ENCODE measurements around the gene CBR1.

The CBR1 gene

GRCh38 chr21:36104317-36105300, 34.8 kb downstream of the CBR1 start:
- DNase-seq (ENCODE audit: low read depth, low spot score), result no peak
- H3K4me3 ChIP-seq (ENCODE audit: low read length), result no peak overlapping the region

- H3K4me3 ChIP-seq (ENCODE audit: low read length), result no peak overlapping the region
- DNase-seq (ENCODE audit: low read depth, low spot score), result no peak
These were observed 35.6 kb downstream of the CBR1 start for GRCh38 chr21:36105327-36105842.

GRCh38 chr21:36109868-36110267, 40.0 kb downstream of the CBR1 start:
- DNase-seq (ENCODE audit: low read depth, low spot score), result no peak
- no peak overlapping the region for H3K4me3 ChIP-seq (ENCODE audit: low read length)

GRCh38 chr21:36111238-36111637, 41.4 kb downstream of the CBR1 start:
- no peak for DNase-seq (ENCODE audit: low read depth, low spot score)
- H3K4me3 ChIP-seq (ENCODE audit: low read length), result no peak overlapping the region

GRCh38 chr21:36113647-36114428, 44.0 kb downstream of the CBR1 start:
- DNase-seq (ENCODE audit: low read depth, low spot score), result peak; percentile 91
- H3K4me3 ChIP-seq (ENCODE audit: low read length), result peak overlapping the region; percentile 67

- no peak overlapping the region for H3K4me3 ChIP-seq (ENCODE audit: low read length)
- no peak for DNase-seq (ENCODE audit: low read depth, low spot score)
These were observed 45.4 kb downstream of the CBR1 start for GRCh38 chr21:36115138-36115730.

GRCh38 chr21:36117286-36117741, 47.5 kb downstream of the CBR1 start:
- no peak for DNase-seq (ENCODE audit: low read depth, low spot score)
- H3K4me3 ChIP-seq (ENCODE audit: low read length), result no peak overlapping the region

- DNase-seq (ENCODE audit: low read depth, low spot score), result no peak
- H3K4me3 ChIP-seq (ENCODE audit: low read length), result no peak overlapping the region
These were observed 50.6 kb downstream of the CBR1 start for GRCh38 chr21:36120304-36120888.

Data from Jurkat, Clone E6-1 (cell line).